A549 (cell line): Measurements from ENCODE around the gene MRPL27.

Experiments
- BHLHE40 ChIP-seq: IDR thresholded peaks from 2 replicates; pipeline ENCODE4 v1.6.1; 2012; ENCODE audit warnings: low read depth, low read length, inconsistent platforms
- CHD2 ChIP-seq: fragments of 150-350 bp; IDR thresholded peaks from 2 replicates; pipeline ENCODE4 v1.6.1; 2014; ENCODE audit warnings: low read length; ENCODE audit not compliant: partially characterized antibody
- ESRRA ChIP-seq: fragments of 150-350 bp; IDR thresholded peaks from 2 replicates; pipeline ENCODE4 v1.6.1; 2014; ENCODE audit warnings: mild to moderate bottlenecking, low read length, borderline replicate concordance
- FOXS1 ChIP-seq: fragments of 250-450 bp; sonication (Bioruptor Pico); IDR thresholded peaks from 2 replicates; pipeline ENCODE4 v1.5.0; 2020; ENCODE audit warnings: mild to moderate bottlenecking, moderate library complexity
- HOXB13 ChIP-seq: fragments of 250-450 bp; sonication (Bioruptor Pico); IDR thresholded peaks from 2 replicates; pipeline ENCODE4 v1.5.0; 2020; ENCODE audit warnings: low read depth, mild to moderate bottlenecking, moderate library complexity
- HOXB5 ChIP-seq: fragments of 250-450 bp; sonication (Bioruptor Pico); IDR thresholded peaks from 2 replicates; pipeline ENCODE4 v1.5.0; 2020; ENCODE audit warnings: mild to moderate bottlenecking, moderate library complexity
- POLR2A ChIP-seq: IDR thresholded peaks from 2 replicates; pipeline ENCODE4 v1.6.1; 2012; ENCODE audit warnings: mild to moderate bottlenecking, low read length
- RAD21 ChIP-seq, 2 experiments: fragments of >200 bp in 1 of 2; sonication (Bioruptor Twin) in 1 of 2; formaldehyde crosslinking in 1 of 2; IDR thresholded peaks in 1 of 2; conservative IDR thresholded peaks in 1 of 2; 2 replicates in 1 of 2; 3 replicates in 1 of 2; pipeline ENCODE4 v1.6.1; 2012 to 2018; ENCODE audit warnings: inconsistent platforms in 1 of 2
- SMC3 ChIP-seq: fragments of >200 bp; sonication (Bioruptor Twin); formaldehyde crosslinking; IDR thresholded peaks from 3 replicates; pipeline ENCODE4 v1.6.1; 2018; ENCODE audit warnings: inconsistent platforms
- ZFP36 ChIP-seq: fragments of 450-650 bp; IDR thresholded peaks from 2 replicates; pipeline ENCODE4 v1.6.1; 2014; ENCODE audit warnings: borderline replicate concordance; ENCODE audit not compliant: partially characterized antibody
- TF ChIP-seq, protein P1 (sequence below): fragments of >200 bp; sonication (Bioruptor Twin); formaldehyde crosslinking; IDR thresholded peaks from 3 replicates; pipeline ENCODE4 v1.5.1; 2016
- TF ChIP-seq, protein P2 (sequence below): fragments of 250-450 bp; sonication (Bioruptor Pico); IDR thresholded peaks from 2 replicates; pipeline ENCODE4 v1.5.0; 2021; ENCODE audit warnings: mild to moderate bottlenecking, moderate library complexity, borderline replicate concordance
- TF ChIP-seq, protein P3 (sequence below): fragments of 200-600 bp; sonication (generic); IDR thresholded peaks from 2 replicates; pipeline ENCODE4 v1.6.1; 2016; ENCODE audit warnings: antibody characterized with exemption, mild to moderate bottlenecking, moderate library complexity

DNA sequence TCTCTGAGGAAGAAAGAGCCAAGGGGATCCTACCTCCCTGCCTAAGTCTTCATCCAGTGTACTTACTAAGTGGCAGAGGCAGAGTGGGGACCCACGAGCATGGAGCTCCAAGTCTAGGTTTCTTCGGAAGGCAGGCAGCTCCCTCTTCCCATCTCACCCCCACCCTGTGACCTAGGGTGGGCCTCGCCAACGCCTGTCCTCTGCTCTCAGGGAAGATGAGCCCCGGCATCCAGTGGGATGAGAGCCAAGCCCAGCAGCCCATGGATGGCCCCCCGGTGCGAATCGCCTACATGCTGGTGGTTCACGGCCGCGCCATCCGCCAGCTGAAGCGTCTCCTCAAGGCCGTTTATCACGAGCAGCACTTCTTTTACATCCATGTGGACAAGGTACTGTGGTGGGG, 18.8 kb downstream of the MRPL27 start:
- TF ChIP-seq, protein P1, sequence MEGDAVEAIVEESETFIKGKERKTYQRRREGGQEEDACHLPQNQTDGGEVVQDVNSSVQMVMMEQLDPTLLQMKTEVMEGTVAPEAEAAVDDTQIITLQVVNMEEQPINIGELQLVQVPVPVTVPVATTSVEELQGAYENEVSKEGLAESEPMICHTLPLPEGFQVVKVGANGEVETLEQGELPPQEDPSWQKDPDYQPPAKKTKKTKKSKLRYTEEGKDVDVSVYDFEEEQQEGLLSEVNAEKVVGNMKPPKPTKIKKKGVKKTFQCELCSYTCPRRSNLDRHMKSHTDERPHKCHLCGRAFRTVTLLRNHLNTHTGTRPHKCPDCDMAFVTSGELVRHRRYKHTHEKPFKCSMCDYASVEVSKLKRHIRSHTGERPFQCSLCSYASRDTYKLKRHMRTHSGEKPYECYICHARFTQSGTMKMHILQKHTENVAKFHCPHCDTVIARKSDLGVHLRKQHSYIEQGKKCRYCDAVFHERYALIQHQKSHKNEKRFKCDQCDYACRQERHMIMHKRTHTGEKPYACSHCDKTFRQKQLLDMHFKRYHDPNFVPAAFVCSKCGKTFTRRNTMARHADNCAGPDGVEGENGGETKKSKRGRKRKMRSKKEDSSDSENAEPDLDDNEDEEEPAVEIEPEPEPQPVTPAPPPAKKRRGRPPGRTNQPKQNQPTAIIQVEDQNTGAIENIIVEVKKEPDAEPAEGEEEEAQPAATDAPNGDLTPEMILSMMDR = no peak
- no peak for TF ChIP-seq POLR2A
- TF ChIP-seq HOXB5 (CRISPR knock-in tag) = no peak
- no peak for TF ChIP-seq ESRRA
- TF ChIP-seq, protein P2, sequence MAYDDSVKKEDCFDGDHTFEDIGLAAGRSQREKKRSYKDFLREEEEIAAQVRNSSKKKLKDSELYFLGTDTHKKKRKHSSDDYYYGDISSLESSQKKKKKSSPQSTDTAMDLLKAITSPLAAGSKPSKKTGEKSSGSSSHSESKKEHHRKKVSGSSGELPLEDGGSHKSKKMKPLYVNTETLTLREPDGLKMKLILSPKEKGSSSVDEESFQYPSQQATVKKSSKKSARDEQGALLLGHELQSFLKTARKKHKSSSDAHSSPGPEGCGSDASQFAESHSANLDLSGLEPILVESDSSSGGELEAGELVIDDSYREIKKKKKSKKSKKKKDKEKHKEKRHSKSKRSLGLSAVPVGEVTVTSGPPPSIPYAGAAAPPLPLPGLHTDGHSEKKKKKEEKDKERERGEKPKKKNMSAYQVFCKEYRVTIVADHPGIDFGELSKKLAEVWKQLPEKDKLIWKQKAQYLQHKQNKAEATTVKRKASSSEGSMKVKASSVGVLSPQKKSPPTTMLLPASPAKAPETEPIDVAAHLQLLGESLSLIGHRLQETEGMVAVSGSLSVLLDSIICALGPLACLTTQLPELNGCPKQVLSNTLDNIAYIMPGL (CRISPR knock-in tag) = no peak
- TF ChIP-seq ZFP36 = no peak
- TF ChIP-seq FOXS1 (CRISPR knock-in tag) = no peak
- TF ChIP-seq, protein P3, sequence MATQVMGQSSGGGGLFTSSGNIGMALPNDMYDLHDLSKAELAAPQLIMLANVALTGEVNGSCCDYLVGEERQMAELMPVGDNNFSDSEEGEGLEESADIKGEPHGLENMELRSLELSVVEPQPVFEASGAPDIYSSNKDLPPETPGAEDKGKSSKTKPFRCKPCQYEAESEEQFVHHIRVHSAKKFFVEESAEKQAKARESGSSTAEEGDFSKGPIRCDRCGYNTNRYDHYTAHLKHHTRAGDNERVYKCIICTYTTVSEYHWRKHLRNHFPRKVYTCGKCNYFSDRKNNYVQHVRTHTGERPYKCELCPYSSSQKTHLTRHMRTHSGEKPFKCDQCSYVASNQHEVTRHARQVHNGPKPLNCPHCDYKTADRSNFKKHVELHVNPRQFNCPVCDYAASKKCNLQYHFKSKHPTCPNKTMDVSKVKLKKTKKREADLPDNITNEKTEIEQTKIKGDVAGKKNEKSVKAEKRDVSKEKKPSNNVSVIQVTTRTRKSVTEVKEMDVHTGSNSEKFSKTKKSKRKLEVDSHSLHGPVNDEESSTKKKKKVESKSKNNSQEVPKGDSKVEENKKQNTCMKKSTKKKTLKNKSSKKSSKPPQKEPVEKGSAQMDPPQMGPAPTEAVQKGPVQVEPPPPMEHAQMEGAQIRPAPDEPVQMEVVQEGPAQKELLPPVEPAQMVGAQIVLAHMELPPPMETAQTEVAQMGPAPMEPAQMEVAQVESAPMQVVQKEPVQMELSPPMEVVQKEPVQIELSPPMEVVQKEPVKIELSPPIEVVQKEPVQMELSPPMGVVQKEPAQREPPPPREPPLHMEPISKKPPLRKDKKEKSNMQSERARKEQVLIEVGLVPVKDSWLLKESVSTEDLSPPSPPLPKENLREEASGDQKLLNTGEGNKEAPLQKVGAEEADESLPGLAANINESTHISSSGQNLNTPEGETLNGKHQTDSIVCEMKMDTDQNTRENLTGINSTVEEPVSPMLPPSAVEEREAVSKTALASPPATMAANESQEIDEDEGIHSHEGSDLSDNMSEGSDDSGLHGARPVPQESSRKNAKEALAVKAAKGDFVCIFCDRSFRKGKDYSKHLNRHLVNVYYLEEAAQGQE = no peak
- TF ChIP-seq BHLHE40 = no peak
- no peak for TF ChIP-seq HOXB13 (CRISPR knock-in tag)
- no peak for TF ChIP-seq RAD21 (conservative IDR thresholded peaks at IDR 0.05 in 1 of 2, IDR thresholded peaks at IDR 0.05 in 1 of 2)
- no peak for TF ChIP-seq SMC3
- no peak for TF ChIP-seq CHD2
